Thyroid gland (tissue), 4 donors: Measurements from ENCODE around the gene EPN3.

Source experiments
- POLR2A ChIP-seq, 2 donors: fragments of 450-650 bp; IDR thresholded peaks; one replicate each; pipeline ENCODE4 v1.6.1; 2017; ENCODE audit warnings: antibody characterized with exemption in 2 of 2, mild to moderate bottlenecking in 2 of 2, moderate library complexity in 1 of 2
- TF ChIP-seq, protein P1 (sequence below), 6 experiments: fragments of 200-600 bp in 3 of 6; fragments of 450-650 bp in 3 of 6; sonication (generic) in 3 of 6; IDR thresholded peaks; one replicate each; pipeline ENCODE4 v1.5.1; 2016 to 2019; ENCODE audit warnings: antibody characterized with exemption in 6 of 6, mild to moderate bottlenecking in 2 of 6, inconsistent platforms in 1 of 6, moderate library complexity in 1 of 6

DNA sequence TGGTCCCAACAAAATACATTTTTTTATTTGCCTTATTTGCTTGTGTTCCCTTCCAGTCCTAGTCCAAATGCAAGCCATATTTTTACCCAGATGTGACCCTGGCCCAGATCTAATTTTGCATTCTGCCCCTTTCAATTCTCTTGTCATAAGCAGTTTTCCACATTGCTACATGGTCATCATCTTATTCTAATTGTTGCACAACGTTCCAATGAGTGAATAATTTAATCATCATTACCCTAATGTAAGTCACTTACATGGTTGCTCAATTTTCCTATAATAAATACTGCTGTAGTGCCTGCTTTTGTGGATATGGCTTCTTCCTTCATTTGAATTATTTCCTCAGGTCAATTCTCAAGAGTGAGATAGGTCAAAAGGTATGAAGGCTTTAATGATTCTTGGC lies 41.0 kb upstream of the EPN3 start:
- TF ChIP-seq, protein P1, sequence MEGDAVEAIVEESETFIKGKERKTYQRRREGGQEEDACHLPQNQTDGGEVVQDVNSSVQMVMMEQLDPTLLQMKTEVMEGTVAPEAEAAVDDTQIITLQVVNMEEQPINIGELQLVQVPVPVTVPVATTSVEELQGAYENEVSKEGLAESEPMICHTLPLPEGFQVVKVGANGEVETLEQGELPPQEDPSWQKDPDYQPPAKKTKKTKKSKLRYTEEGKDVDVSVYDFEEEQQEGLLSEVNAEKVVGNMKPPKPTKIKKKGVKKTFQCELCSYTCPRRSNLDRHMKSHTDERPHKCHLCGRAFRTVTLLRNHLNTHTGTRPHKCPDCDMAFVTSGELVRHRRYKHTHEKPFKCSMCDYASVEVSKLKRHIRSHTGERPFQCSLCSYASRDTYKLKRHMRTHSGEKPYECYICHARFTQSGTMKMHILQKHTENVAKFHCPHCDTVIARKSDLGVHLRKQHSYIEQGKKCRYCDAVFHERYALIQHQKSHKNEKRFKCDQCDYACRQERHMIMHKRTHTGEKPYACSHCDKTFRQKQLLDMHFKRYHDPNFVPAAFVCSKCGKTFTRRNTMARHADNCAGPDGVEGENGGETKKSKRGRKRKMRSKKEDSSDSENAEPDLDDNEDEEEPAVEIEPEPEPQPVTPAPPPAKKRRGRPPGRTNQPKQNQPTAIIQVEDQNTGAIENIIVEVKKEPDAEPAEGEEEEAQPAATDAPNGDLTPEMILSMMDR (IDR thresholded peaks at IDR 0.05), result no peak
- no peak for TF ChIP-seq POLR2A (IDR thresholded peaks at IDR 0.05)
